GM12878 (cell line): Measurements from ENCODE around the gene ERN1. TPM values are rescaled to one million over a fixed set of nuclear protein-coding genes. Genes with fewer than 3 reads are reported as not detected.

Experiments
- BACH1 ChIP-seq: fragments of 450-650 bp; IDR thresholded peaks from 2 replicates; pipeline ENCODE4 v1.6.1; 2017; ENCODE audit warnings: mild to moderate bottlenecking, borderline replicate concordance
- BHLHE40 ChIP-seq, 2 experiments: fragments of 450-650 bp in 1 of 2; IDR thresholded peaks; 2 replicates each; pipeline ENCODE4 v1.6.1; 2011 to 2017; ENCODE audit warnings: low read depth in 2 of 2, borderline replicate concordance in 1 of 2, improper control_type of control experiment in 1 of 2, low read length in 1 of 2, mild to moderate bottlenecking in 1 of 2
- CREM ChIP-seq: IDR thresholded peaks from 2 replicates; pipeline ENCODE4 v1.6.1; 2014; ENCODE audit warnings: antibody characterized with exemption, low read depth
- CUX1 ChIP-seq: IDR thresholded peaks from 2 replicates; pipeline ENCODE4 v1.6.1; 2012; ENCODE audit warnings: improper control_type of control experiment, low read depth, low read length; ENCODE audit not compliant: insufficient replicate concordance
- ETV6 ChIP-seq, 2 experiments: fragments of 450-650 bp in 1 of 2; IDR thresholded peaks in 1 of 2; conservative IDR thresholded peaks in 1 of 2; 2 replicates each; pipeline ENCODE4 v1.6.1; 2014; ENCODE audit warnings: antibody characterized with exemption in 1 of 2, borderline replicate concordance in 1 of 2, low read depth in 1 of 2, mild to moderate bottlenecking in 1 of 2, moderate library complexity in 1 of 2
- GATAD2B ChIP-seq: fragments of 450-650 bp; conservative IDR thresholded peaks from 2 replicates; pipeline ENCODE4 v1.6.1; 2017; ENCODE audit warnings: low read depth, mild to moderate bottlenecking, moderate library complexity
- MEF2A ChIP-seq: IDR thresholded peaks from 2 replicates; pipeline ENCODE4 v1.6.1; 2011; ENCODE audit warnings: low read depth, mild to moderate bottlenecking, low read length, moderate library complexity; ENCODE audit not compliant: insufficient read depth
- MTA2 ChIP-seq: fragments of 450-650 bp; IDR thresholded peaks from 2 replicates; pipeline ENCODE4 v1.6.1; 2016; ENCODE audit warnings: low read depth, mild to moderate bottlenecking, moderate library complexity
- NBN ChIP-seq: fragments of 450-650 bp; IDR thresholded peaks from 2 replicates; pipeline ENCODE4 v1.6.1; 2016
- NFYA ChIP-seq: IDR thresholded peaks from 2 replicates; pipeline ENCODE4 v1.6.1; 2011; ENCODE audit warnings: low read depth, mild to moderate bottlenecking, low read length, improper control_type of control experiment, borderline replicate concordance
- POLR2A ChIP-seq: IDR thresholded peaks from 2 replicates; pipeline ENCODE4 v1.6.1; 2011; ENCODE audit warnings: low read depth, mild to moderate bottlenecking, low read length
- POLR2AphosphoS5 ChIP-seq: IDR thresholded peaks from 2 replicates; pipeline ENCODE4 v1.6.1; 2011; ENCODE audit warnings: mild to moderate bottlenecking, low read length, inconsistent platforms
- POU2F2 ChIP-seq: IDR thresholded peaks from 3 replicates; pipeline ENCODE4 v1.6.1; 2011; ENCODE audit warnings: low read depth, mild to moderate bottlenecking, low read length, borderline replicate concordance
- RELA ChIP-seq: fragments of 450-650 bp; IDR thresholded peaks from 2 replicates; pipeline ENCODE4 v1.8.0; 2014; ENCODE audit warnings: borderline replicate concordance; ENCODE audit not compliant: partially characterized antibody
- REST ChIP-seq: IDR thresholded peaks from 2 replicates; pipeline ENCODE4 v1.6.1; 2012; ENCODE audit warnings: mild to moderate bottlenecking, low read depth, low read length
- SMAD5 ChIP-seq: IDR thresholded peaks from 2 replicates; pipeline ENCODE4 v1.6.1; 2016; ENCODE audit warnings: antibody characterized with exemption, low read depth
- STAT1 ChIP-seq: fragments of 450-650 bp; conservative IDR thresholded peaks from 2 replicates; pipeline ENCODE4 v1.6.1; 2014; ENCODE audit warnings: antibody characterized with exemption, mild to moderate bottlenecking
- TAF1 ChIP-seq: IDR thresholded peaks from 2 replicates; pipeline ENCODE4 v1.6.1; 2011; ENCODE audit warnings: mild to moderate bottlenecking, low read depth, low read length, borderline replicate concordance
- TCF3 ChIP-seq: IDR thresholded peaks from 2 replicates; pipeline ENCODE4 v1.6.1; 2012; ENCODE audit warnings: low read depth, mild to moderate bottlenecking, low read length, borderline replicate concordance; ENCODE audit not compliant: insufficient read depth
- YY1 ChIP-seq: IDR thresholded peaks from 2 replicates; pipeline ENCODE4 v1.6.1; 2011; ENCODE audit warnings: low read depth, mild to moderate bottlenecking, low read length
- ZNF207 ChIP-seq: fragments of 450-650 bp; IDR thresholded peaks from 2 replicates; pipeline ENCODE4 v1.6.1; 2014; ENCODE audit warnings: antibody characterized with exemption, mild to moderate bottlenecking, borderline replicate concordance
- ZNF217 ChIP-seq: fragments of 450-650 bp; IDR thresholded peaks from 2 replicates; pipeline ENCODE4 v1.6.1; 2017; ENCODE audit warnings: antibody characterized with exemption, mild to moderate bottlenecking
- ZZZ3 ChIP-seq: IDR thresholded peaks from 2 replicates; pipeline ENCODE4 v1.6.1; 2011; ENCODE audit warnings: low read depth; ENCODE audit not compliant: control insufficient read depth, insufficient read length
- polyA plus RNA-seq, 11 experiments: library from polyadenylated mRNA; depleted of rRNA in 4 of 11; unstranded in 6 of 11; stranded (reverse) in 5 of 11; fragments of >200 nt; fragmentation: Nextera tagmentation in 4 of 11; fragmentation: Illumina TruSeq in 1 of 11; extraction: Ambion mirVana in 4 of 11; extraction: Trizol in 1 of 11; gene quantifications; 1 replicate in 1 of 11; 2 replicates in 10 of 11; pipeline versions ENCODE4 v1.2.1 to v1.2.3, GENCODE V29; 2011 to 2016; ENCODE audit warnings: inconsistent platforms in 2 of 11, missing spikeins in 2 of 11, low read depth in 1 of 11
- total RNA-seq, 4 experiments: library from RNA; depleted of rRNA in 3 of 4; stranded (reverse); fragments of >200 nt in 3 of 4; fragmentation: Illumina TruSeq in 1 of 4; extraction: Trizol in 1 of 4; gene quantifications; 2 replicates each; pipeline versions ENCODE4 v1.2.1 to v1.2.3, GENCODE V29; 2013 to 2021

ERN1 gene
- total and polyA plus RNA-seq, 10 of the 15 experiments (the other 5 are each of a cell fraction or from before 2014, with no cell fraction given), result 2.6 to 19.2 (median 7.6) TPM

- TF ChIP-seq BHLHE40 (IDR thresholded peaks at IDR 0.05; ENCODE audit: borderline replicate concordance in 1 of 2, low read depth in 2 of 2, low read length in 1 of 2) (peak in 1 of 2 experiments; percentile 56; a peak in 2 of 4 replicates), CUX1 (no peak), POU2F2 (peak; percentile 78), ETV6 (conservative IDR thresholded peaks at IDR 0.05 in 1 of 2, IDR thresholded peaks at IDR 0.05 in 1 of 2; ENCODE audit: borderline replicate concordance in 1 of 2, low read depth in 1 of 2) (no peak), POLR2A (peak; percentile 98), GATAD2B (peak; percentile 97), SMAD5 (peak; percentile 91; the same call in 1 of the 2 replicates), YY1 (peak; percentile 81), POLR2AphosphoS5 (peak; percentile 94), STAT1 (0 out of 2 replicates have a peak, but pooled peaks have one; percentile 76), TAF1 (peak; percentile 91), MEF2A (no peak), ZZZ3 (no peak), RELA (peak; percentile 13), REST (no peak), ZNF217 (peak; percentile 75), BACH1 (peak; percentile 92), ZNF207 (peak; percentile 83), NFYA (no peak), TCF3 (peak; percentile 86; the same call in 1 of the 2 replicates), CREM (peak; percentile 45; the same call in 1 of the 2 replicates), MTA2 (no peak), NBN (no peak)
These were observed at the start of gene ERN1 (continued) for GRCh38 chr17:64129765-64130558.
